Measurements from ENCODE around the gene PLXDC1. TPM values are rescaled to one million over a fixed set of nuclear protein-coding genes. Genes with fewer than 3 reads are reported as not detected.

The PLXDC1 gene
- total RNA-seq, 1 donor from 2014 or later, result 12.2 TPM

GRCh38 chr17:39145143-39145542 lies 6.3 kb downstream of the PLXDC1 start:
- no peaks in the 10 kb centered on the region for H3K36me3 ChIP-seq
- intact Hi-C loops (cut with micrococcal nuclease), result loop anchor here (10.0 kb wide), 1 partner anchor 70 kb away; no protein-coding TSS in a partner anchor
- peaks cover 34% of the 10 kb centered on the region for H3K4me1 ChIP-seq
- peaks cover 6% of the 10 kb centered on the region for H3K9me3 ChIP-seq (replicated peaks)
- TF ChIP-seq CTCF (IDR thresholded peaks at IDR 0.05; ENCODE audit: borderline replicate concordance), result no peak
- peak overlapping the region; percentile 88 for H3K27ac ChIP-seq (replicated peaks)
- H3K27me3 ChIP-seq (ENCODE audit: low read depth), result peaks cover 24% of the 10 kb centered on the region
- no peak overlapping the region for H3K4me3 ChIP-seq
- no peak for DNase-seq

- H3K27me3 ChIP-seq (ENCODE audit: low read depth), result peaks cover 17% of the 10 kb centered on the region
- H3K4me3 ChIP-seq, result no peak overlapping the region
- DNase-seq, result peak; percentile 92
- peaks cover 6% of the 10 kb centered on the region for H3K9me3 ChIP-seq (replicated peaks)
- H3K27ac ChIP-seq (replicated peaks), result peak overlapping the region; percentile 88
- TF ChIP-seq CTCF (IDR thresholded peaks at IDR 0.05; ENCODE audit: borderline replicate concordance), result no peak
- intact Hi-C loops (cut with micrococcal nuclease), result loop anchor here (10.0 kb wide), 1 partner anchor 70 kb away; no protein-coding TSS in a partner anchor
- H3K36me3 ChIP-seq, result no peaks in the 10 kb centered on the region
- peaks cover 34% of the 10 kb centered on the region for H3K4me1 ChIP-seq
Measured at GRCh38 chr17:39144416-39144840, 7.0 kb downstream of the PLXDC1 start.

GRCh38 chr17:39143552-39144093 lies 7.8 kb downstream of the PLXDC1 start:
- H3K9me3 ChIP-seq (replicated peaks), result peaks cover 6% of the 10 kb centered on the region
- H3K27me3 ChIP-seq (ENCODE audit: low read depth), result peaks cover 12% of the 10 kb centered on the region
- H3K36me3 ChIP-seq, result no peaks in the 10 kb centered on the region
- TF ChIP-seq CTCF (IDR thresholded peaks at IDR 0.05; ENCODE audit: borderline replicate concordance), result no peak
- peak overlapping the region; percentile 88 for H3K27ac ChIP-seq (replicated peaks)
- H3K4me3 ChIP-seq, result no peak overlapping the region
- DNase-seq, result peak; percentile 85
- intact Hi-C loops (cut with micrococcal nuclease), result loop anchor here (10.0 kb wide), 1 partner anchor 69 kb away; no protein-coding TSS in a partner anchor
- H3K4me1 ChIP-seq, result peaks cover 38% of the 10 kb centered on the region

- no peak for TF ChIP-seq CTCF (IDR thresholded peaks at IDR 0.05; ENCODE audit: borderline replicate concordance)
- peaks cover 2% of the 10 kb centered on the region for H3K27me3 ChIP-seq (ENCODE audit: low read depth)
- H3K9me3 ChIP-seq (replicated peaks), result peaks cover 6% of the 10 kb centered on the region
- H3K36me3 ChIP-seq, result no peaks in the 10 kb centered on the region
- intact Hi-C loops (cut with micrococcal nuclease), result loop anchor here (10.0 kb wide), 1 partner anchor 67 kb away; no protein-coding TSS in a partner anchor
- no peak overlapping the region for H3K4me3 ChIP-seq
- peak overlapping the region; percentile 88 for H3K27ac ChIP-seq (replicated peaks)
- DNase-seq, result no peak
- H3K4me1 ChIP-seq, result peaks cover 40% of the 10 kb centered on the region
Measured at GRCh38 chr17:39141915-39142664, 9.3 kb downstream of the PLXDC1 start.

- H3K9me3 ChIP-seq (replicated peaks), result peaks cover 6% of the 10 kb centered on the region
- intact Hi-C loops (cut with micrococcal nuclease), result loop anchor here (10.0 kb wide), 1 partner anchor 66 kb away; no protein-coding TSS in a partner anchor
- no peak overlapping the region for H3K4me3 ChIP-seq
- DNase-seq, result no peak
- H3K36me3 ChIP-seq, result no peaks in the 10 kb centered on the region
- H3K27me3 ChIP-seq (ENCODE audit: low read depth), result no peaks in the 10 kb centered on the region
- H3K27ac ChIP-seq (replicated peaks), result no peak overlapping the region
- TF ChIP-seq CTCF (IDR thresholded peaks at IDR 0.05; ENCODE audit: borderline replicate concordance), result no peak
- peaks cover 42% of the 10 kb centered on the region for H3K4me1 ChIP-seq
Measured at GRCh38 chr17:39141294-39141693, 10.1 kb downstream of the PLXDC1 start.

Measured in left ventricle myocardium inferior (tissue), 1 donor.